H9 (cell line): ENCODE data around the gene PIAS4. TPM values are rescaled to one million over a fixed set of nuclear protein-coding genes. Genes with fewer than 3 reads are reported as not detected.
"Not testable (repeated sequence)": the region's sequence is repeated elsewhere in the genome, so short reads cannot be mapped to it uniquely, and the experiment has no call there.

Experiments used
- DNase-seq: peaks from one replicate; pipeline ENCODE4 v3.0.0-alpha.2; 2017
- H2AFZ ChIP-seq: one replicate; pipeline ENCODE4 v1.6.1; 2013; ENCODE audit warnings: mild to moderate bottlenecking, low read length, control low read depth, moderate library complexity
- H2AK5ac ChIP-seq: 2 replicates; pipeline ENCODE4 v1.6.1; 2013; ENCODE audit warnings: low read length, control low read depth, mixed read lengths; ENCODE audit not compliant: insufficient read length
- H2BK120ac ChIP-seq: one replicate; pipeline ENCODE4 v1.6.1; 2013; ENCODE audit warnings: low read depth, mild to moderate bottlenecking, low read length, control low read depth, inconsistent platforms; ENCODE audit not compliant: poor library complexity, severe bottlenecking
- H2BK12ac ChIP-seq: 2 replicates; pipeline ENCODE4 v1.6.1; 2013; ENCODE audit warnings: low read length, control low read depth, mixed read lengths, low read depth; ENCODE audit not compliant: insufficient read length
- H2BK15ac ChIP-seq: 2 replicates; pipeline ENCODE4 v1.6.1; 2013; ENCODE audit warnings: low read depth, low read length, control low read depth
- H2BK20ac ChIP-seq: one replicate; pipeline ENCODE4 v1.6.1; 2013; ENCODE audit warnings: low read depth, mild to moderate bottlenecking, low read length, control low read depth, inconsistent platforms; ENCODE audit not compliant: poor library complexity, severe bottlenecking
- H2BK5ac ChIP-seq: 2 replicates; pipeline ENCODE4 v1.6.1; 2013; ENCODE audit warnings: low read length, control low read depth, mixed read lengths; ENCODE audit not compliant: insufficient read length
- H3K14ac ChIP-seq: 2 replicates; pipeline ENCODE4 v1.6.1; 2013; ENCODE audit warnings: low read length, control low read depth; ENCODE audit not compliant: insufficient read depth
- H3K18ac ChIP-seq: 2 replicates; pipeline ENCODE4 v1.6.1; 2013; ENCODE audit warnings: low read depth, mild to moderate bottlenecking, mixed read lengths, low read length, control low read depth; ENCODE audit not compliant: insufficient read length
- H3K23ac ChIP-seq: 2 replicates; pipeline ENCODE4 v1.6.1; 2013; ENCODE audit warnings: low read length, control low read depth, mixed read lengths, low read depth; ENCODE audit not compliant: insufficient read length
- H3K23me2 ChIP-seq: 2 replicates; pipeline ENCODE4 v1.6.1; 2013; ENCODE audit warnings: low read depth, mild to moderate bottlenecking, mixed read lengths, low read length, control low read depth; ENCODE audit not compliant: insufficient read length, poor library complexity, severe bottlenecking
- H3K27ac ChIP-seq: 2 replicates; pipeline ENCODE4 v1.5.1; 2013; ENCODE audit warnings: low read length, control low read depth, mixed read lengths, low read depth; ENCODE audit not compliant: insufficient read length
- H3K27me3 ChIP-seq: 2 replicates; pipeline ENCODE4 v1.6.1; 2013; ENCODE audit warnings: low read length, control low read depth, inconsistent platforms; ENCODE audit not compliant: insufficient read depth
- H3K4ac ChIP-seq: 2 replicates; pipeline ENCODE4 v1.6.1; 2013; ENCODE audit warnings: low read depth, mild to moderate bottlenecking, control low read depth, inconsistent platforms, low read length, moderate library complexity
- H3K4me1 ChIP-seq: 2 replicates; pipeline ENCODE4 v1.6.1; 2013; ENCODE audit warnings: low read length, control low read depth, inconsistent platforms; ENCODE audit not compliant: insufficient read depth
- H3K4me2 ChIP-seq: 2 replicates; pipeline ENCODE4 v1.6.1; 2013; ENCODE audit warnings: low read length, control low read depth, mixed read lengths; ENCODE audit not compliant: insufficient read length, insufficient read depth
- H3K56ac ChIP-seq: 2 replicates; pipeline ENCODE4 v1.6.1; 2013; ENCODE audit warnings: low read depth, mild to moderate bottlenecking, mixed read lengths, low read length, control low read depth; ENCODE audit not compliant: insufficient read length
- H3K79me1 ChIP-seq: 2 replicates; pipeline ENCODE4 v1.6.1; 2013; ENCODE audit warnings: low read depth, mild to moderate bottlenecking, moderate library complexity, low read length, control low read depth, inconsistent platforms; ENCODE audit not compliant: insufficient read depth, poor library complexity, severe bottlenecking
- H3K79me2 ChIP-seq: 2 replicates; pipeline ENCODE4 v1.6.1; 2013; ENCODE audit warnings: low read length, control low read depth, inconsistent platforms; ENCODE audit not compliant: insufficient read depth
- H3K9ac ChIP-seq: 2 replicates; pipeline ENCODE4 v1.6.1; 2013; ENCODE audit warnings: low read length, control low read depth, mixed read lengths; ENCODE audit not compliant: insufficient read length; ENCODE audit errors: extremely low read depth
- H3K9me3 ChIP-seq: one replicate; pipeline ENCODE4 v1.6.1; 2013; ENCODE audit warnings: low read depth, low read length, inconsistent platforms; ENCODE audit not compliant: control insufficient read depth
- H3T11ph ChIP-seq: one replicate; pipeline ENCODE4 v1.6.1; 2013; ENCODE audit warnings: mild to moderate bottlenecking, low read length, control low read depth, inconsistent platforms
- H4K20me1 ChIP-seq: one replicate; pipeline ENCODE4 v1.6.1; 2013; ENCODE audit not compliant: control insufficient read depth, insufficient read length, insufficient read depth
- H4K5ac ChIP-seq: 2 replicates; pipeline ENCODE4 v1.6.1; 2013; ENCODE audit warnings: low read depth, mild to moderate bottlenecking, mixed read lengths, low read length, control low read depth; ENCODE audit not compliant: insufficient read length
- H4K8ac ChIP-seq: replicated peaks from 2 replicates; pipeline ENCODE4 v1.6.1; 2013; ENCODE audit warnings: low read length, control low read depth, mixed read lengths, low read depth; ENCODE audit not compliant: insufficient read length
- H4K91ac ChIP-seq: 2 replicates; pipeline ENCODE4 v1.6.1; 2013; ENCODE audit warnings: low read depth, mild to moderate bottlenecking, moderate library complexity, mixed read lengths, low read length, control low read depth; ENCODE audit not compliant: insufficient read length
- H3K27ac Mint-ChIP-seq, 3 experiments: 2 replicates in 2 of 3; 3 replicates in 1 of 3; pipeline ENCODE4 v1.8.0; 2020 to 2021; ENCODE audit warnings: mixed read lengths in 3 of 3, mild to moderate bottlenecking in 1 of 3, moderate library complexity in 1 of 3
- H3K27me3 Mint-ChIP-seq: 2 replicates; pipeline ENCODE4 v1.8.0; 2021; ENCODE audit warnings: low read depth, mild to moderate bottlenecking, moderate library complexity, mixed read lengths
- H3K36me3 Mint-ChIP-seq, 3 experiments: 2 replicates in 2 of 3; 3 replicates in 1 of 3; pipeline ENCODE4 v1.8.0; 2020 to 2021; ENCODE audit warnings: low read depth in 3 of 3, mixed read lengths in 3 of 3; ENCODE audit not compliant: insufficient read depth in 1 of 3
- H3K4me1 Mint-ChIP-seq, 2 experiments: 2 replicates each; pipeline ENCODE4 v1.8.0; 2020; ENCODE audit warnings: mixed read lengths in 2 of 2
- H3K4me3 Mint-ChIP-seq, 2 experiments: 2 replicates in 1 of 2; 3 replicates in 1 of 2; pipeline ENCODE4 v1.8.0; 2020 to 2021; ENCODE audit warnings: mild to moderate bottlenecking in 2 of 2, mixed read lengths in 2 of 2, moderate library complexity in 1 of 2
- H3K9me3 Mint-ChIP-seq, 2 experiments: 2 replicates in 1 of 2; 3 replicates in 1 of 2; pipeline ENCODE4 v1.8.0; 2020; ENCODE audit warnings: mild to moderate bottlenecking in 2 of 2, mixed read lengths in 2 of 2, moderate library complexity in 1 of 2
- CTCF ChIP-seq: fragments of 200-600 bp; sonication (generic); conservative IDR thresholded peaks from 3 replicates; pipeline ENCODE4 v1.8.0; 2021; ENCODE audit warnings: antibody characterized with exemption, mild to moderate bottlenecking
- WGBS: extraction: QIAGEN DNeasy Blood & Tissue Kit; methylation state at CpG from one replicate; pipeline ENCODE4 v1.1.7; 2013; ENCODE audit warnings: missing lambda C conversion rate, low lambda C conversion rate, mixed read lengths; ENCODE audit not compliant: insufficient read length; ENCODE audit errors: extremely low coverage; 5-methylcytosine and 5-hydroxymethylcytosine counted together
- total RNA-seq: library from RNA; stranded (reverse); gene quantifications from 2 replicates; pipeline ENCODE4 v1.2.1, GENCODE V29; 2021

PIAS4 gene
- total RNA-seq, 1 experiment from 2014 or later: 52.0 TPM

- H2BK12ac ChIP-seq: peak overlapping the region; percentile 10
- no peak overlapping the region for H3K4me2 ChIP-seq
- H3K36me3 Mint-ChIP-seq: peaks cover 37 to 71% (median 63%) of the 10 kb centered on the region in 3 experiments; a peak in 6 of 7 replicates
- H3K4me3 Mint-ChIP-seq: no peak overlapping the region
- peaks cover 2% of the 10 kb centered on the region; the same call in 1 of the 2 replicates for H3K27me3 Mint-ChIP-seq
- no peak for TF ChIP-seq CTCF
- peaks cover 13% of the 10 kb centered on the region; the same call in 1 of the 2 replicates for H3K79me2 ChIP-seq
- H3K79me1 ChIP-seq: peaks cover 7% of the 10 kb centered on the region
- H4K8ac ChIP-seq: no peak overlapping the region
- no peak overlapping the region for H3K9ac ChIP-seq
- H4K5ac ChIP-seq: no peak overlapping the region
- no peak overlapping the region for H2BK15ac ChIP-seq
- H4K91ac ChIP-seq: no peak overlapping the region
- H3K9me3 ChIP-seq: no peaks in the 10 kb centered on the region
- no peak overlapping the region for H3K23ac ChIP-seq
- H3K27ac ChIP-seq: no peak overlapping the region
- H2BK20ac ChIP-seq: no peak overlapping the region
- no peak overlapping the region for H3T11ph ChIP-seq
- peaks cover 2% of the 10 kb centered on the region; the same call in 1 of the 2 replicates for H3K4me1 ChIP-seq
- no peak overlapping the region for H2BK5ac ChIP-seq
- no peak overlapping the region for H3K4ac ChIP-seq
- H3K27ac Mint-ChIP-seq: peak overlapping the region; percentile 67 to 96 (median 95); a peak in 4 of 7 replicates
- H3K56ac ChIP-seq: no peak overlapping the region
- H2AFZ ChIP-seq: no peak overlapping the region
- no peak overlapping the region for H2BK120ac ChIP-seq
- peaks cover 22 to 33% of the 10 kb centered on the region in 2 experiments for H3K4me1 Mint-ChIP-seq
- no peak overlapping the region for H2AK5ac ChIP-seq
- H3K18ac ChIP-seq: peak overlapping the region; percentile 21
- no peaks in the 10 kb centered on the region for H3K9me3 Mint-ChIP-seq
- no peaks in the 10 kb centered on the region for H3K27me3 ChIP-seq
- no peak overlapping the region for H3K14ac ChIP-seq
- H3K23me2 ChIP-seq: peaks cover 13% of the 10 kb centered on the region
- no peak for DNase-seq
- no peaks in the 10 kb centered on the region for H4K20me1 ChIP-seq
- WGBS: no CpG with 5 or more reads among the region's 30 CpGs
Observed at GRCh38 chr19:3966051-3967017, 41.2 kb upstream of the PIAS4 start.

GRCh38 chr19:3967983-3968382, 39.6 kb upstream of the PIAS4 start:
- H3K4me2 ChIP-seq, H3K23ac ChIP-seq, H3K9me3 ChIP-seq, H4K8ac ChIP-seq, H2AK5ac ChIP-seq, H2BK5ac ChIP-seq, H3K4me1 ChIP-seq, H3K56ac ChIP-seq, H2BK12ac ChIP-seq, H3K79me1 ChIP-seq, H2BK15ac ChIP-seq, H3K9ac ChIP-seq, H4K5ac ChIP-seq, H3K27me3 Mint-ChIP-seq, H2AFZ ChIP-seq, H3K27me3 ChIP-seq, H3T11ph ChIP-seq, H3K9me3 Mint-ChIP-seq, H4K20me1 ChIP-seq: not testable (repeated sequence)
- peak overlapping the region; percentile 69; the same call in 1 of the 2 replicates for H3K14ac ChIP-seq
- H3K79me2 ChIP-seq: peaks cover 13% of the 10 kb centered on the region; the same call in 1 of the 2 replicates
- H3K18ac ChIP-seq: peak overlapping the region; percentile 33
- peaks cover 22 to 34% of the 10 kb centered on the region in 2 experiments for H3K4me1 Mint-ChIP-seq
- peak overlapping the region; percentile 33 for H3K27ac ChIP-seq
- H3K4me3 Mint-ChIP-seq: peak overlapping the region in 1 of 2 experiments; percentile 95; a peak in 1 of 5 replicates
- peak overlapping the region; percentile 92 to 98 (median 98); a peak in 5 of 7 replicates for H3K27ac Mint-ChIP-seq
- peak overlapping the region; percentile 54 for H4K91ac ChIP-seq
- peaks cover 13% of the 10 kb centered on the region for H3K23me2 ChIP-seq
- H3K4ac ChIP-seq: peak overlapping the region; percentile 49; the same call in 1 of the 2 replicates
- peaks cover 29 to 58% (median 58%) of the 10 kb centered on the region in 3 experiments; a peak in 6 of 7 replicates for H3K36me3 Mint-ChIP-seq
- H2BK20ac ChIP-seq: peak overlapping the region; percentile 85
- no CpG with 5 or more reads among the region's 12 CpGs for WGBS
- peak overlapping the region; percentile 65 for H2BK120ac ChIP-seq
- DNase-seq: peak; percentile 26
